Esophagus muscularis mucosa (tissue), 3 donors: ENCODE measurements around the gene HTR4.

ENCODE experiments used
- CTCF ChIP-seq, 3 experiments: fragments of 200-600 bp in 2 of 3; fragments of 450-650 bp in 1 of 3; sonication (generic) in 2 of 3; IDR thresholded peaks; one replicate each; pipeline ENCODE4 v1.5.1; 2017 to 2019; ENCODE audit warnings: antibody characterized with exemption in 3 of 3, mild to moderate bottlenecking in 2 of 3, moderate library complexity in 1 of 3
- POLR2A ChIP-seq: fragments of 450-650 bp; IDR thresholded peaks from one replicate; pipeline ENCODE4 v1.6.1; 2017; ENCODE audit warnings: antibody characterized with exemption, moderate library complexity, mild to moderate bottlenecking, low read depth
- POLR2AphosphoS5 ChIP-seq, 2 donors: sonication (generic); formaldehyde crosslinking; IDR thresholded peaks; one replicate each; pipeline ENCODE4 v1.6.1; 2017; ENCODE audit warnings: antibody characterized with exemption in 2 of 2

DNA sequence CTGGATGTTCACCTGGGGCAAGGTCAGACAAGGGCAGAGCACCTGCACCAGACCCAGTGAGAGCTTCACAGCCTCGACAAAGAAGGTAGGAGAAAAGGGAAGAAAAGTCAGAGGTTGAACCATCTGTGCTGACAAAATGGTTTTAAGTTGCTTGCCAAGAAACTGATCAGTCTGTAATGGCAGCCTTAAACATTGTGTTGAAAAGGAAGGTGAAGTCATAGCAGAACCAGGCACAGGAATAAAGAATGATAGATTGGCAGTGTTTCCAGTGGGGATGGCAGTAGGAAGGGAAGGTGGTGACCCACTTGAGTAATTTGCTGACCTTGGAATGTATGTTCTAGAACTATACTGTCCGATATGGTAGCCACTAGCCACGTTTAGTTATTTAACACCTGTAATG is 34.2 kb downstream of the HTR4 start:
- no peak for TF ChIP-seq CTCF (IDR thresholded peaks at IDR 0.05)
- no peak for TF ChIP-seq POLR2A
- TF ChIP-seq POLR2AphosphoS5 (IDR thresholded peaks at IDR 0.05): no peak
